Testis (tissue), 2 donors: ENCODE data around the gene MACROH2A1.

Source experiments
- CTCF ChIP-seq, 3 experiments: fragments of 450-650 bp in 2 of 3; fragments of 200-600 bp in 1 of 3; sonication (generic) in 1 of 3; IDR thresholded peaks; one replicate each; pipeline ENCODE4 v1.5.1; 2016 to 2019; ENCODE audit warnings: antibody characterized with exemption in 3 of 3, mild to moderate bottlenecking in 2 of 3, moderate library complexity in 1 of 3
- POLR2A ChIP-seq: fragments of 450-650 bp; IDR thresholded peaks from one replicate; pipeline ENCODE4 v1.6.1; 2017; ENCODE audit warnings: antibody characterized with exemption, mild to moderate bottlenecking, moderate library complexity

GRCh38 chr5:135340568-135340967 is 58.5 kb downstream of the MACROH2A1 start:
- TF ChIP-seq POLR2A = no peak
- no peak for TF ChIP-seq CTCF (IDR thresholded peaks at IDR 0.05)
